ENCODE measurements around the gene SPOP.
"Not testable (repeated sequence)": the region's sequence is repeated elsewhere in the genome, so short reads cannot be mapped to it uniquely, and the experiment has no call there.

SPOP gene

DNA sequence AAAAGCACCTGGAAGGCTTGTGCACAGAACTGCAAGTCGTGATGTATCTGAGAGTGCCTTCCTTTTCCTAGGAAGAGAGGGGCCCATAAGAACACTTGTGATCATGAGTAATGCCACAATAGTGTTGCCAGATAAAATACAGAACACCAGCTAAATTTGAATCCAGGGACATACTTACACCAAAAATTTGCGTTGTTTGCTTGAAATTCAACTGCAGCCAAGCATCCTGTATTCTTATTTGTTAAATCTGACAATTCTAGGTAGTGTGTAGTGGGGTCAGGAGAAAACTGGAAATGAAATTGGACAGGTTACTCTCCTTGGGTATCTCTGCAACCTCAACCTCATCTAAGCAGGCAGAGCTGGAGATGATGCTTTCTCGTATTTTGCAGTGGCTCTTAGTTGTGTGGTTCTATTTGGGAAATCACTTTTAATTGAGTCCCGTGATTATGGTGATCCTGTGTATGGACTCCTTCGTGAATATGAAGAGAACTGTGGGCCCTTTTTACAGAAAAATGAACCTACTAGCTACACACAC lies 17.9 kb upstream of the SPOP start:
- DNase-seq (ENCODE audit: low read depth): no peak

GRCh38 chr17:49694847-49695697 lies 17.2 kb upstream of the SPOP start:
- no peak for DNase-seq (ENCODE audit: low read depth)

GRCh38 chr17:49692751-49693150 lies 14.9 kb upstream of the SPOP start:
- DNase-seq (ENCODE audit: low read depth): no peak

DNA sequence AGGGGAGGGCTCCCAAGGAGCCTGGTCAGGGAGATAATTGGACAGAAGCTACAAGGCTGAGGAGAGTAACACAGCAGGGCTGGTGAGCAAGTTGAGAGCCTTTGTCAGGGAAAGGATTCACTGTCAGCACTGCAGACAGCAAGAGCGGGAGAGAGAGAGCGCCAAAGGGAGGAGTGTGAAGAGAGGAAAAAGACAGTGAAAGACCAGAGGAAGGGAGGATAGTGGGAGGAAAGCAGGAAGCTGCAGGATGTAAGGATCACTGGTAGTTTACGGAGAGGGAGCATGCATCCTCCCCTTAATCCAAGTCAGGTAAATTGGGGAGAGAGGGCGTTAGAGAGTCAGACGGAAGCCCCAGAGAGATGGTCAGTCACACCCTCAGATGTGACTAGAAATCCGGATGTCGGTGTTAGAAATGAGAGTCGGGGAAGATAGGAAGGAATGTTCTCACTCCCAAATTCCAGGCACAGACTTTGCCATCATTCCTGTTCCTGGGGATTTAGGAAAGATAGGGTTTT lies 13.8 kb upstream of the SPOP start:
- no peak for DNase-seq (ENCODE audit: low read depth)

- no peak for DNase-seq (ENCODE audit: low read depth)
Measured at GRCh38 chr17:49691086-49691676, 13.3 kb upstream of the SPOP start.

DNA sequence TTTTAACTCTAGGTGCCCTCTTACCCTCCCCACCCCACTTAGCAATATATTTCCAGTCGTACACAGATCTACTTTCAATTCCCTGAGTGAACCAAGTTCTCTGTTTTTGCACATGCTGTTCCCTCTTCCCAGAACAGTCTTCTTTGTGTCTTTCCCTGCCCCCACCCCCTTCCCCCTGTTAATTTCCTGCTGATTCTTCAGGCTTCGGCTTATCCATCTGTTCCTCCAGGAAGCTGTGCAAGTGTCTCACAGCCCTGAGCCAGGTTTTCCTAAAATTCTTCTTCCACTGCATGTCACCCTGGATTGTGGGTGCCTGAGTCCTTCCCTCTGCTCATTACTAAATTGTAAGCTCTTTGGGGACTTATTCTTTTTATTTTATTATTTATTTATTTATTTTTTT lies 12.4 kb upstream of the SPOP start:
- DNase-seq (ENCODE audit: low read depth): no peak

DNA sequence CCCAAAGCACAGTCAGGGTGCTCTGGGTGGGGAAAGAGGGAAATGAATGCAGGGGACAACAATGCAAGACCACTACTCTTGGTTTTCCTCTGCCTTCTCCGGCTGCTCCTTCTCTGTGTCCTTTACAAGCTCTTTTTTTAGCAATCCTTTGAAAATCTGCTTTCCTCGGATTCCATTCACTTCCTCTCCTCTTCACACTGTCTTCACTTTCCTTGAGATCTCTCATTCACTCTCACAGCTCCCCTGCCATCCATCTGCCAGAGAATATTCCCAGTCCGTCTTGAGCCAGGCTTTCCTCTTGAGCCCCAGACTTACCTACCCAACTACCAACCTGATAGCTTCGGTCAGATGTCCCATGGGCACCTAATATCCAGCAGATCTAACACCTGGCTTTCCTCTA lies 11.0 kb upstream of the SPOP start:
- no peak for DNase-seq (ENCODE audit: low read depth)

GRCh38 chr17:49687878-49688491 lies 10.1 kb upstream of the SPOP start:
- no peak for DNase-seq (ENCODE audit: low read depth)

DNA sequence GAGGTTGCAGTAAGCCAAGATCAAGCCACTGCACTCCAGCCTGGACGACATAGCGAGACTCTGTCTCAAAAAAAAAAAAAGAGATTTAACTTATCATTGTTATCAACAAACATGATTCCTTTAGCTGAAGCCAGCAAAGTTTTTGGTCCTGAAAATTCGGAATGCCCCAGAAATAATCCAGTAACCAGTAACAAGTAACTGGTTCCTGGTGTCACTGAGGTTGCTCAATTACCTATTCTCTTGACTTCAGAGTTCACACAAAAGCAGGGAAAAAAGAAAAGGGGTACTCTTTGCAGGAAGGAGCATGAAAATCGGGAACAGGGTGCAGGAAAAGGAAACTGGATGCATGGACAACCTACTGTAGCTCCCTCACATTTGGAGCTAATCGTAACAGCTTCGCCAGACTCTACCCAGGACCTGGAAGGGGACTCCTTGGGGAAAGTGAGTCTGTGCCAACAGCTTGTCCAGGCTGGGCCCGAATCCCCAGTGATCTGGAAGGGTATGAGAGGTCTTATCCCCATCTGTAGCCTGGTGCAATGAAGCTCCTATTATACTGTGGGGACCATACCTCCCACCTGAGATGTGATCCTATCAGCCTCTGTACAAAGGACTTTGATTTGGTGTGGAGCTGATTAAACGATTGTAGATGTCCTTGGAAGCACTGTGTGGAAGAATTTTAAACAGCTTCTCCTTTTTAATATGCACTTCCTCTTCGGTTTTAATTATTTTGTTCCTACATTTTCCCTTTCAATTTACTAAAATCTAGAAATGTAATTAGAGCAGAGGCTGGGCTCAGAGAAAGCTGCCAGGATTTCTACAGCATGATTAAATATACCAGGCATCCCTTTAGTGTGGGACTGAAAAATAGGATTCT lies 3.4 kb upstream of the SPOP start:
- no peak for DNase-seq (ENCODE audit: low read depth)

DNA sequence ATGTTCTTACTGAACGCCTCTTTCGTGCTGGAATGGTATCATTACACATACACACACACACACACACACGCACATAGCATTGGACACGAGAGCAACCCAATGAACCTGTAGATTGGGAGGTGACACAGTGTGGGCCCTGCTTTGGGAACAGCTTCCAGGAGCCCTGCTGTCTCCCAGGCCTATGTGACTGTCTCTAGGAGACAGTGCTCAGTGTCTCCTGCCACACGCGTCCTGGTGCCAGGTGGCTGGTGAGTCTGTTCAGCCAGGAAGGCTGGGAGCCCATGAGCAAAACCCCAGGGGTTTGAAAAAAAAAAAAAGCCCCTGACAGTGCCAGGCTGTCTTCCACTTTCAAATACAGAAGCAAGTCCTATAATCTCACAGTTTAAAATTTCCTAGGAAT lies 2.4 kb upstream of the SPOP start:
- no peak for DNase-seq (ENCODE audit: low read depth)

DNA sequence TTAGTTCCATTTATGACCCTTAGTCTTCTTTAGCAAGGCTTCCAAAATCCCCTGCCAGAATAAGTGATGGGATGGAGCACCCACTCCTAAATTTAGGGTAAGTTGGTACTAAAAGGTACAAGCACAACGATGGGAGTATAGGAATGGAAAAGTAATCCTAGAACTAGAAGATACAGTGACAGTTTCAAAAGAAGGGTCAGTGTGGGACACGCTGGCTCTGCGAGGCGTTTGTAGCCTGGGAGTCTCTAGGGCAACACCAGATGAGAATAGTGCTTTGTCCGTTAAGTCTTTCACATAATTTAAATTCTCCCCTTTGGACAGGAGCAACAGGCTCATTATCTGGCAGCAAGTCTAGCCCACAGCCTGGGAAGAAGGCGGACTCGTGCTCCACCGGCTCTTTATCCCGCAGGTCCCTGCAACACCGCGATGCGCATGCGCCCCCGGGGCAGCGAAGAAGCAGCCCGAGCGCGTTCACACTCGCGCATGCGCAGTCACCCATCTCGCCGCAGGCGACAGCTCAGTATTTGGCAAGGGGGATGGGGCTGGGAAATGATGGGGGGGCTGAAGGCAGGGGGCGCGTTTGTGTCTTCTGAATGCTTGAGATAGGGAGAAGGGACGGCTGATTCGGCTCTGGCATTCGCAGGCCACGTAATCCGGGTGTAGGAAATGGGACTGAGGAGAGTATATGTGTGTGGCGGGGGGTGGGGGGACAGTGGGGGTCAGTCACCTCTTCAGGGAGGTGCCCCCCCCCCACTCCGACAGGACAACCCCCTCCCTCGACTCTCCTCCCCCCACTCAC lies 564 bp downstream of the SPOP start:
- peak; percentile 86 for DNase-seq (ENCODE audit: low read depth)

GRCh38 chr17:49676276-49676868 lies 1.5 kb downstream of the SPOP start:
- no peak for DNase-seq (ENCODE audit: low read depth)

- no peak for DNase-seq (ENCODE audit: low read depth)
Measured at GRCh38 chr17:49674507-49674906, 3.4 kb downstream of the SPOP start.

DNA sequence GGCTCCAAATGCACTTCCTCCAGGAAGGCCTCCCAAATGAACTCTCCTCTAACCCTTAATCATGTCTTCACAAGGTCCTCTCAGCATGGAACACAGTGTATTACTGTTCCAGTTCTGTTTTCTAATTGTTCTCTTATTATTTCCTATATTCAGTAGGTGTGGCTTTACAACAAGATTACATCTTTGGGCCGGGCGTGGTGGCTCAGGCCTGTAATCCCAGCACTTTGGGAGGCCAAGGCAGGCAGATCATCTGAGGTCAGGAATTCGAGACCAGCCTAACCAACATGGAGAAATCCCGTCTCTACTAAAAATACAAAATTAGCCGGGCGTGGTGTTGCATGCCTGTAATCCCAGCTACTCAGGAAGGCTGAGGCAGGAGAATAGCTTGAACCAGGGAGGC lies 4.2 kb downstream of the SPOP start:
- not testable (repeated sequence) for DNase-seq (ENCODE audit: low read depth)

DNA sequence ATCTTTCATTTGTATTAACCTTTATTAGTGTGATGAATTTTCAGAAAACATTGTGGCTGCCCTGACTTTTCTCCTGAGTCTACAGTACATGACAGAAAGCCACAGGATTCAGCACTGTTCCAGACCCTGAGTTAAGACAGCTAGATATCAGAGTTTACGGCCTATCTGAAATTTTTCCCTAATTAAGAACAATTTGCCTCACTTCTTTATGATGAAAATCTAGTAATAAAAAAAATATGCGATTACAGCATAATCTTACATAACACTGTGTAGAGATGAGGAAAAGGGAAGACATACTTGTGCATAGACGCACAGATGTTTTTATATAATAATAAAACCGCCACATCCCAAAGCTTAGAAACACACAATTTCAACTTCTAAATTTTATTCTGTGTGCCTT lies 7.3 kb downstream of the SPOP start:
- DNase-seq (ENCODE audit: low read depth): peak; percentile 17

DNA sequence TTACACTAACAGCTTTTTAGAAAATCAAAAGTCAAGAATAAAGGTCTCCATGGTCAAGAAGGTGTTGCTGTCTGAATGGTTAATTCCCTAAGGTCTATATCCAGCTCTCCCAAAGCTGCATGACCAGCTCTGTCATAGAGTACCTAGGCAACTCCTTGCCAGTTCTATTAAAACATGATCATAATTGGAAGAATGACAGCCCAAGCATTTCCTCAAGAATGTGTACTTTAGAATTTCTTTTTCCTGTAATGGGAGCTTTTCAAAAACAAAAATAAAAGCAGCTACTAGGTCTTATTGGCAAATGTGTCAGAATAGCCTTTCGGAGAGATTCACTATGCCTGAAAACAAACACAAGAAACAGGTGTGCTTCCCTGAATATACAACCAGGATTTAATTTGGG lies 7.9 kb downstream of the SPOP start:
- DNase-seq (ENCODE audit: low read depth): no peak

DNA sequence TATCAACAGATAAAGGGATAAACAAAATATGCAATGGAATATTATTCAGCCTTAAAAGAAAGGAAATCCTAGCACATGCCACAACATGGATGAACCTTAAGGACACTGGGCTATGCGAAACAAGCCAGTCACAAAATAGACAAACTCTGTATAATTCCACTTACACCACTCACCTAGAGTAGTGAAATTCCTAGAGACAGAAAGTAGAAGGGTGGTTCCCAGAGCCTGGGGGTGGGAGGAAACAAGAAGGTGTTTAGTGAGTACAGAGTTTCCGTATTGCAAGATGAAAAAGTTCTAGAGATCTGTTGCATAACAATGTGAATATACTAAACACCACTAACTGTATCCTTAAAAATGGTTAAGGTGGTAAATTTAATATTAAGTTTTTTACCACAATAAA lies 10.0 kb downstream of the SPOP start:
- no peak for DNase-seq (ENCODE audit: low read depth)

GRCh38 chr17:49664706-49665211 lies 13.1 kb downstream of the SPOP start:
- DNase-seq (ENCODE audit: low read depth): no peak

DNA sequence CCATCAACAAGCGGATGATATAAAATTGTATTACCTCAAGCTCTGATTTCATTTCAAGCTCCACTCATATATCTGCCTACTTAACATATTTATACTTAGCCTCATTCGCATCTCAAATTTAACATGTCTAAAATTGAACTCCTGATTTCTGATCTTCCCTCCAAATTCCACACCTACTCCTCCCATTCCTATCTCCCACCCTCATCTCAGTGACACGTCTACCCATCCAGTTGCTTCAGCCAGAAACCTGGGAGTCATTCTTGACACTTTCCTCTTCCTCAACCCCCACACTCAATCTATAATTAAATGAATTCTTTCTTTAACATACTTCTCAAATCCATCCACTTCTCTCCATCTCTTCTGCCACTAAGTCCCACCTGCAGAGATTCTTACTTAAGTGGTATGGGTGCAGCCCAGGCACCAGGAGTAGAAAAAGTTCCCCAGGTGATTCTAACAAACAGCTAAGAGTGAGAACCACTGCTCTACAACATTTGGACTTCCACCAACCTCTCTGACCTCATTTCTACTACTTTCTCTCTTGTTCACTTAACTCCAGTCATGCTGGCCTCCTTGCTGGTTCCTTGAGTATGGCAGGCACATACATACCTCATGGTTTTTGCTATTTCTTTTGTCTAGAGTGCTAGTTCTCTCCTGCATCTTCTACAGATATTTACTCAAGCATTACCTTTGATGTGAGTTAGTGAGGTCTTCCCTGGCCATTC lies 18.1 kb downstream of the SPOP start:
- no peak for DNase-seq (ENCODE audit: low read depth)

GRCh38 chr17:49656247-49656646 lies 21.6 kb downstream of the SPOP start:
- DNase-seq (ENCODE audit: low read depth): no peak

Data from GM04504 (cell line).